GM21619 (cell line): ENCODE results near the gene TMLHE.
"Not testable (repeated sequence)": the region's sequence is repeated elsewhere in the genome, so short reads cannot be mapped to it uniquely, and the experiment has no call there.

ENCODE experiments used
- ATAC-seq: cut with Tn5 transposase; IDR thresholded peaks from one replicate; pipeline ENCODE4 v1.9.1; 2021; ENCODE audit not compliant: unreplicated experiment

The TMLHE gene

GRCh38 chrX:155505296-155505695, 107.5 kb downstream of the TMLHE start:
- ATAC-seq: no peak

GRCh38 chrX:155495134-155495533, 117.6 kb downstream of the TMLHE start:
- not testable (repeated sequence) for ATAC-seq

- not testable (repeated sequence) for ATAC-seq
Observed at GRCh38 chrX:155491421-155491820, 121.3 kb downstream of the TMLHE start.

GRCh38 chrX:155477136-155477535, 135.6 kb downstream of the TMLHE start:
- ATAC-seq: not testable (repeated sequence)

GRCh38 chrX:155466269-155466938, 146.3 kb downstream of the TMLHE start:
- ATAC-seq: peak; percentile 72

- not testable (repeated sequence) for ATAC-seq
Observed at GRCh38 chrX:155460501-155460900, 152.3 kb downstream of the TMLHE start.

- ATAC-seq: peak; percentile 78
Observed at GRCh38 chrX:155458471-155458870, 154.3 kb downstream of the TMLHE start, which contains the start of gene F8A3. TSS of gene F8A3 (minus strand) at chrX:155458620. CDS start at chrX:155458600, 20 bp downstream.

GRCh38 chrX:155457761-155458447, 154.8 kb downstream of the TMLHE start:
- peak; percentile 49 for ATAC-seq

- ATAC-seq: no peak
Observed at GRCh38 chrX:155441097-155441496, 171.7 kb downstream of the TMLHE start.
